Esophagus muscularis mucosa (tissue), 3 donors: ENCODE data around the gene AUH.

ENCODE experiments used
- CTCF ChIP-seq, 3 experiments: fragments of 200-600 bp in 2 of 3; fragments of 450-650 bp in 1 of 3; sonication (generic) in 2 of 3; IDR thresholded peaks; one replicate each; pipeline ENCODE4 v1.5.1; 2017 to 2019; ENCODE audit warnings: antibody characterized with exemption in 3 of 3, mild to moderate bottlenecking in 2 of 3, moderate library complexity in 1 of 3
- POLR2A ChIP-seq: fragments of 450-650 bp; IDR thresholded peaks from one replicate; pipeline ENCODE4 v1.6.1; 2017; ENCODE audit warnings: antibody characterized with exemption, moderate library complexity, mild to moderate bottlenecking, low read depth

GRCh38 chr9:91196103-91196950, 165.4 kb downstream of the AUH start:
- TF ChIP-seq CTCF (IDR thresholded peaks at IDR 0.05): no peak
- no peak for TF ChIP-seq POLR2A
